DND-41 (cell line): ENCODE results near the gene GLE1.

Experiments
- EZH2 ChIP-seq: IDR thresholded peaks from 3 replicates; pipeline ENCODE4 v1.6.1; 2012; ENCODE audit warnings: borderline replicate concordance, low read depth, mild to moderate bottlenecking, moderate library complexity, low read length, inconsistent platforms; ENCODE audit not compliant: severe bottlenecking
- TF ChIP-seq, protein P1 (sequence below): IDR thresholded peaks from 2 replicates; pipeline ENCODE4 v1.5.1; 2012; ENCODE audit warnings: borderline replicate concordance, low read length, moderate library complexity, mild to moderate bottlenecking; ENCODE audit not compliant: poor library complexity, severe bottlenecking; ENCODE audit errors: extremely low read depth

- TF ChIP-seq, protein P1, sequence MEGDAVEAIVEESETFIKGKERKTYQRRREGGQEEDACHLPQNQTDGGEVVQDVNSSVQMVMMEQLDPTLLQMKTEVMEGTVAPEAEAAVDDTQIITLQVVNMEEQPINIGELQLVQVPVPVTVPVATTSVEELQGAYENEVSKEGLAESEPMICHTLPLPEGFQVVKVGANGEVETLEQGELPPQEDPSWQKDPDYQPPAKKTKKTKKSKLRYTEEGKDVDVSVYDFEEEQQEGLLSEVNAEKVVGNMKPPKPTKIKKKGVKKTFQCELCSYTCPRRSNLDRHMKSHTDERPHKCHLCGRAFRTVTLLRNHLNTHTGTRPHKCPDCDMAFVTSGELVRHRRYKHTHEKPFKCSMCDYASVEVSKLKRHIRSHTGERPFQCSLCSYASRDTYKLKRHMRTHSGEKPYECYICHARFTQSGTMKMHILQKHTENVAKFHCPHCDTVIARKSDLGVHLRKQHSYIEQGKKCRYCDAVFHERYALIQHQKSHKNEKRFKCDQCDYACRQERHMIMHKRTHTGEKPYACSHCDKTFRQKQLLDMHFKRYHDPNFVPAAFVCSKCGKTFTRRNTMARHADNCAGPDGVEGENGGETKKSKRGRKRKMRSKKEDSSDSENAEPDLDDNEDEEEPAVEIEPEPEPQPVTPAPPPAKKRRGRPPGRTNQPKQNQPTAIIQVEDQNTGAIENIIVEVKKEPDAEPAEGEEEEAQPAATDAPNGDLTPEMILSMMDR: no peak
- TF ChIP-seq EZH2: no peak
These were observed 50.7 kb downstream of the GLE1 start for GRCh38 chr9:128555180-128555721.
